ENCODE data around the gene AKAIN1.

GRCh38 chr18:5164903-5165302 is 32.2 kb downstream of the AKAIN1 start:
- TF ChIP-seq CTCF (IDR thresholded peaks at IDR 0.05; ENCODE audit: poor library complexity, severe bottlenecking) (no peak), REST (IDR thresholded peaks at IDR 0.05; ENCODE audit: borderline replicate concordance) (no peak), EZH2 (IDR thresholded peaks at IDR 0.05; ENCODE audit: borderline replicate concordance, insufficient read depth, low read length, poor library complexity, severe bottlenecking) (no peak), POLR2AphosphoS5 (IDR thresholded peaks at IDR 0.05) (no peak), SMC3 (conservative IDR thresholded peaks at IDR 0.05; ENCODE audit: poor library complexity) (no peak)
